ENCODE measurements around the gene DYNC2LI1.

GRCh38 chr2:43845181-43845580 is 71.3 kb downstream of the DYNC2LI1 start:
- TF ChIP-seq, protein P1, sequence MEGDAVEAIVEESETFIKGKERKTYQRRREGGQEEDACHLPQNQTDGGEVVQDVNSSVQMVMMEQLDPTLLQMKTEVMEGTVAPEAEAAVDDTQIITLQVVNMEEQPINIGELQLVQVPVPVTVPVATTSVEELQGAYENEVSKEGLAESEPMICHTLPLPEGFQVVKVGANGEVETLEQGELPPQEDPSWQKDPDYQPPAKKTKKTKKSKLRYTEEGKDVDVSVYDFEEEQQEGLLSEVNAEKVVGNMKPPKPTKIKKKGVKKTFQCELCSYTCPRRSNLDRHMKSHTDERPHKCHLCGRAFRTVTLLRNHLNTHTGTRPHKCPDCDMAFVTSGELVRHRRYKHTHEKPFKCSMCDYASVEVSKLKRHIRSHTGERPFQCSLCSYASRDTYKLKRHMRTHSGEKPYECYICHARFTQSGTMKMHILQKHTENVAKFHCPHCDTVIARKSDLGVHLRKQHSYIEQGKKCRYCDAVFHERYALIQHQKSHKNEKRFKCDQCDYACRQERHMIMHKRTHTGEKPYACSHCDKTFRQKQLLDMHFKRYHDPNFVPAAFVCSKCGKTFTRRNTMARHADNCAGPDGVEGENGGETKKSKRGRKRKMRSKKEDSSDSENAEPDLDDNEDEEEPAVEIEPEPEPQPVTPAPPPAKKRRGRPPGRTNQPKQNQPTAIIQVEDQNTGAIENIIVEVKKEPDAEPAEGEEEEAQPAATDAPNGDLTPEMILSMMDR (IDR thresholded peaks at IDR 0.05), result no peak
- no peak for TF ChIP-seq ZFX (IDR thresholded peaks at IDR 0.05; ENCODE audit: borderline replicate concordance)

Measured in 22Rv1 (cell line).